A673 (cell line): ENCODE data around the gene TMEM185B.

ENCODE experiments used
- CTCF ChIP-seq: fragments of 300-800, 200-600 bp; sonication (generic); conservative IDR thresholded peaks from 2 replicates; pipeline ENCODE4 v1.5.1; 2017; ENCODE audit warnings: low read depth, mild to moderate bottlenecking, antibody characterized with exemption, low read length, moderate library complexity, mixed read lengths
- EZH2 ChIP-seq: fragments of 200-600 bp; sonication (generic); IDR thresholded peaks from 2 replicates; pipeline ENCODE4 v1.6.1; 2017; ENCODE audit warnings: borderline replicate concordance, low read depth, mild to moderate bottlenecking, mixed read lengths, antibody characterized with exemption, low read length; ENCODE audit not compliant: poor library complexity, severe bottlenecking

DNA sequence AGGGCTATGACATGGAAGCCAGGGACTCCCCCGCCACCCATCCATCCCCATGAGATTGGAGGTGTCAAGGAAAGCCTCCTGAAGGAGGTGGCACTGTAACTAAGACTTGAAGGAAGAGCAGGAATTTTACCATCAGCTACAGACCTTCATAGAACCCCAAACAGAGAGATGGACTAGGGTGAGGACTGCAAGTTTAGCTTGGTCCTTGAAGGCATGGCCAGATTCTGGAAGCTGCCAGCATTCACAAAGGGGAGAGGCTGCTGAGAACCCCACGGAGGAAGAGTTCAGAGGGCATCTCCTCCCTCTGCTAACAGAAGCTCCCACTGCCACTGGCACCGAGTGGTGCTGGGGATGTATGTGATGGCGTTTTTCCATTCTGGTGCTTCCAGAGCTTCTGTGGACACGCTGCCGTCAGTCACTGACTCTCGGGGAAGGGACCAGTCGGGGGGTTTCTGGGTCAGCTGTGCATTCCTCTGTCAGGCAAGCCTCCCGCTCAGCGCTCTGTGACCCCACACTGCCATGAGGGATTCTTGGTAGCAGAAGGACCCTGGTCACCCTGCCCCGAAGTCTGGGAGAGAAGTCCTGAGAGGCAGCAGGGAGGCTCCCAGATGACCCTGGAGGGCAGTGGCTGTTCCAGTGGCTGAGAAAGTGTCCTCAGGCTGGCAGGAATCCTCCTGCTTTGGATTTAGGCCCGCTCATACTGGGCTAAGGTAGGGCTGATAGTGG lies 18.1 kb downstream of the TMEM185B start:
- TF ChIP-seq CTCF: no peak
- TF ChIP-seq EZH2: no peak
